GM19023 (cell line): ENCODE data around the gene DALRD3.
"Not testable (repeated sequence)": the region's sequence is repeated elsewhere in the genome, so short reads cannot be mapped to it uniquely, and the experiment has no call there.

Experiments
- ATAC-seq: cut with Tn5 transposase; IDR thresholded peaks from one replicate; pipeline ENCODE4 v1.9.1; 2021; ENCODE audit warnings: mild to moderate bottlenecking, moderate library complexity; ENCODE audit not compliant: unreplicated experiment

The DALRD3 gene

GRCh38 chr3:49021813-49022687 is 3.7 kb upstream of the DALRD3 start, which contains the start of gene NDUFAF3:
Gene NDUFAF3, plus strand, starts transcription at chr3:49022121. Its CDS starts 24 bp downstream, at chr3:49022145.
- ATAC-seq = peak; percentile 63

- ATAC-seq = peak; percentile 51
Measured at GRCh38 chr3:49021213-49021812, 2.9 kb upstream of the DALRD3 start.

- peak; percentile 1 for ATAC-seq
Measured at GRCh38 chr3:49020330-49021212, 2.2 kb upstream of the DALRD3 start.

GRCh38 chr3:49019941-49020329 is 1.6 kb upstream of the DALRD3 start:
- no peak for ATAC-seq

GRCh38 chr3:49018707-49019006 is 277 bp upstream of the DALRD3 start:
- no peak for ATAC-seq

- ATAC-seq = no peak
Measured at GRCh38 chr3:49017229-49017970, 980 bp downstream of the DALRD3 start.

GRCh38 chr3:49016414-49017228 is 1.8 kb downstream of the DALRD3 start:
- ATAC-seq = no peak

- no peak for ATAC-seq
Measured at GRCh38 chr3:49015765-49016164, 2.6 kb downstream of the DALRD3 start.

- no peak for ATAC-seq
Measured at GRCh38 chr3:49015072-49015471, 3.3 kb downstream of the DALRD3 start.

GRCh38 chr3:49013738-49014660 is 4.4 kb downstream of the DALRD3 start:
- no peak for ATAC-seq

GRCh38 chr3:49013113-49013737 is 5.2 kb downstream of the DALRD3 start:
- no peak for ATAC-seq

GRCh38 chr3:49012441-49013017 is 5.9 kb downstream of the DALRD3 start:
- no peak for ATAC-seq

- no peak for ATAC-seq
Measured at GRCh38 chr3:49009396-49009795, 9.0 kb downstream of the DALRD3 start.

GRCh38 chr3:49008627-49009026 is 9.8 kb downstream of the DALRD3 start:
- not testable (repeated sequence) for ATAC-seq

GRCh38 chr3:49007771-49008528 is 10.4 kb downstream of the DALRD3 start:
- ATAC-seq = peak; percentile 37

GRCh38 chr3:49007068-49007770 is 11.2 kb downstream of the DALRD3 start, which contains the start of gene WDR6:
Gene WDR6, plus strand, starts transcription at chr3:49007391. Its CDS starts 41 bp downstream, at chr3:49007432.
- peak; percentile 89 for ATAC-seq
